GM03348 (cell line): ENCODE measurements around the gene DCP1A.
"Not testable (repeated sequence)": the region's sequence is repeated elsewhere in the genome, so short reads cannot be mapped to it uniquely, and the experiment has no call there.

Source experiments
- DNase-seq: peaks from one replicate; pipeline ENCODE4 v3.0.0; 2012; ENCODE audit warnings: low spot score

Gene DCP1A

GRCh38 chr3:53328746-53329145 lies 18.6 kb downstream of the DCP1A start:
- no peak for DNase-seq

GRCh38 chr3:53327986-53328385 lies 19.4 kb downstream of the DCP1A start:
- DNase-seq = not testable (repeated sequence)

- DNase-seq = no peak
These were observed 23.2 kb downstream of the DCP1A start for GRCh38 chr3:53324105-53324504.

GRCh38 chr3:53320697-53321096 lies 26.6 kb downstream of the DCP1A start:
- DNase-seq = peak; percentile 8

GRCh38 chr3:53318522-53318921 lies 28.8 kb downstream of the DCP1A start:
- DNase-seq = peak; percentile 77

- no peak for DNase-seq
These were observed 34.5 kb downstream of the DCP1A start for GRCh38 chr3:53312832-53313231.

- no peak for DNase-seq
These were observed 35.5 kb downstream of the DCP1A start for GRCh38 chr3:53311882-53312281.

GRCh38 chr3:53303957-53304356 lies 43.4 kb downstream of the DCP1A start:
- no peak for DNase-seq

GRCh38 chr3:53303549-53303948 lies 43.8 kb downstream of the DCP1A start:
- no peak for DNase-seq

GRCh38 chr3:53300826-53301225 lies 46.5 kb downstream of the DCP1A start:
- DNase-seq = no peak

GRCh38 chr3:53299611-53300023 lies 47.7 kb downstream of the DCP1A start:
- DNase-seq = peak; percentile 79

- no peak for DNase-seq
These were observed 51.9 kb downstream of the DCP1A start for GRCh38 chr3:53295410-53295809.

GRCh38 chr3:53293867-53294266 lies 53.5 kb downstream of the DCP1A start:
- DNase-seq = no peak

- DNase-seq = no peak
These were observed 59.1 kb downstream of the DCP1A start for GRCh38 chr3:53288214-53288613.

GRCh38 chr3:53287131-53287629 lies 60.2 kb downstream of the DCP1A start:
- DNase-seq = peak; percentile 36

GRCh38 chr3:53286727-53287126 lies 60.6 kb downstream of the DCP1A start:
- DNase-seq = no peak

GRCh38 chr3:53282581-53282980 lies 64.8 kb downstream of the DCP1A start:
- no peak for DNase-seq

GRCh38 chr3:53278667-53279066 lies 68.7 kb downstream of the DCP1A start:
- no peak for DNase-seq

- DNase-seq = no peak
These were observed 72.3 kb downstream of the DCP1A start for GRCh38 chr3:53274938-53275605.

- no peak for DNase-seq
These were observed 74.1 kb downstream of the DCP1A start for GRCh38 chr3:53273146-53273670.

- peak; percentile 94 for DNase-seq
These were observed 77.2 kb downstream of the DCP1A start for GRCh38 chr3:53269888-53270880.

GRCh38 chr3:53269193-53269592 lies 78.2 kb downstream of the DCP1A start:
- not testable (repeated sequence) for DNase-seq

- DNase-seq = no peak
These were observed 79.6 kb downstream of the DCP1A start for GRCh38 chr3:53267766-53268165.
